ENCODE data around the gene UNC5C.

The UNC5C gene

DNA sequence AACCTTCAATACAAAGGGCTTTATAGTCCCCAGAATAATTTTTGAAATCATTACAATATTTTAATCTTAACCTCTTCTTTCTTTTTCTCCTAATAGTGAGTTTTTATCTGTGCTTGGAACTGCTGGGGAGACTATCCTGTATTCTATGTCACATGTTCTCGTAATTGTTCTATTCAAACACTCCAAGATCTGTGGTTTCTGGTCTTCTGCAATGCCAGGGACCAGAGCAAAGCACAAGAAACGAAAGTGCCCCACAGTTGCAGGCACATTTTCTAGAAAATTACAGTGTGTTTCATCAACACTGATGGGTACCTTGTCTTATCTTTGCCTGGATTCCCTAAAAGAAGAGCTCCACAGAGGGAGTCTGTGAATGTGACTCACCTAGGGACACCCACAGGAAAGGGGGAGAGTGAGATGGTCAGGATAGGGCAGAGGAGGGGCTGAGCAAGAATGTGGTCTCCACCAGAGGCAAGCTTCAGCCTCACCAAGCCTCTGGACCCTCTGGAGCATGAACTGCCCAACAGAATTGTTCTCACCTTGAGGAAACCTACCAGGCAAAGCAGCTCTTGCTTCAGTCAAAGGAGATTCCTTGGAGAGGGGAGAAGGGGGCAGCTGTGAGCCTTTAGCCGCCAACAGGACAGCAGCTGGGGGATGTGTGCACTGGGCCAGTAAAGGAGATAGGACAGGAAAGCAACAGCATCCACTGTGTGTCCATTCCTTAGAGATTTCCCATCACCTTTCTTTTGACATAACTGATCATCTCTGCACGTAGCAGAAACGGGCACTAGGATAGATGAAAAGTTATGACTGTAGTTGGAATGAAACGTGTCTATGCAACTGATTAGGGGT lies 25.9 kb downstream of the UNC5C start:
- no peak for DNase-seq (ENCODE audit: low spot score)

DNA sequence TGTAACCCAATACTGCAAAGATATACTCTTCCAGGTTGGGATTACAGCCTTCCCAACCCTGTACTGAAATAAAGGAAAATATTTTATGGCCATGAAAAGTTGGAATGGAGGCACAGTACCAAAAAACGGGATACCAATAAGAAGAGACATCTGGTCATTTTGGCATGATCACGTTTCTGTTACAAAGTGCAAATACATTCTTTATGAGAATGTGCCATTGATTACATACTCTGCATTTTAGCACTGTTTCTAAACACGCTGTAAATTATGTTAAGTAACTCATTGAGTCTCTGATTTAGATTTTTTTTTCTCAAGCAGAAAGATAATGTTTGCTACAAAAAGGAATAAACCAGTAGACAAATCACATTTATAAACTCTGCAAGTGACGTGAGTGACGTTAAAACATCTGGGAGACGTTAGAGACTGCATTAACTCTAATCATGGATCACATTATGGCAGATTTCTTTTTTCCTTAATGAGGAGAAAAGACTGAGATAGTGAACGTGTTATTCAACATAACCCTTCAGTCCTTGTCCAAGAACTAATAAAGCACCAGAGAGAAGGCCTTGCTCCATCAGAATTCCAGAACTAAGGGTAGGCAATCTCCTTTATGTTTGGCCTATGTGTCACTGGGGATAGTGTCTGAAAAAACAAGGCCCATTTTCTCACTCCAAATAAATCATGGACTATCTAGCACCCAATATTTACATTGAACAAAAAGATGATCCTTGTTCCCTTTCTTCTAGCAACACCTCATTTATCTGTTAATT lies 31.0 kb downstream of the UNC5C start:
- DNase-seq (ENCODE audit: low spot score) = no peak

- DNase-seq (ENCODE audit: low spot score) = no peak
Measured at GRCh38 chr4:95516528-95517017, 32.2 kb downstream of the UNC5C start.

GRCh38 chr4:95515589-95515988 lies 33.2 kb downstream of the UNC5C start:
- no peak for DNase-seq (ENCODE audit: low spot score)

DNA sequence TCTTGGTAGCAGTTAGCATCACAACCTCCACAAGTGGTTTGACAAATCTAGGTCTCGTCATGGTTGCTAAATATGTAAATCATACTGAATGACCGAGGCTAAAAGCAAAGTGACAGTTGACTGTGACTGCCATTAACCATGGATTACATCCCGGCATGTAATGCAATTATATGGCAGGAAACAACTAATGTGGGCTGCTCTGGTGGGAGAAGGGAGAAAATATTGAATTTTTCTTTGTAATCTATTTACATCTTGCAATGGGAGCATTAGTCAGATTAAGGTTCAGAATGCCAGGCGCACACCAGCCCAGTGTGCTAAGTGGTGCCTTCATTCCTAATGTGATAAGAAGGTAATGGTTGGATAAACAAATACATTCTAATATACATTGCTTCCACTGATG lies 35.8 kb downstream of the UNC5C start:
- DNase-seq (ENCODE audit: low spot score) = no peak

- no peak for DNase-seq (ENCODE audit: low spot score)
Measured at GRCh38 chr4:95511477-95511876, 37.3 kb downstream of the UNC5C start.

DNA sequence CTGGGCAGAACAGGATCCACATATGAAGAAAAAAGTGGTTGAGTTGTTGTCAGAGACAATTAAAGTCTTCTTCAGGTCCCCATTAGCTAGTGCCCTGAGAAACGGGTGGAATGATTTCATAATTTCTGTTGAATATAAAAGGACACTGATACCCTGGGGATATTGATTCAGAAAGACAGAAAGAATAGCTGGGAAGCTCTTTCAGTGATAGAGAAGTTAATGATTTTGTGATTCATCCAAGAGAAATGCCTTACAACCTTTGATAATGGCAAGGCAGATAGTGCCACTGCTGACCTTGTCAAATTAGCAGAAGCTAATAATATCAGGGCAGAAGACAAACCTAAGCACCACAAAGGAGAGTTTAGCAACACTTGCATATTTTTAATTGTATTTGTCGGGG lies 37.9 kb downstream of the UNC5C start:
- DNase-seq (ENCODE audit: low spot score) = no peak

- no peak for DNase-seq (ENCODE audit: low spot score)
Measured at GRCh38 chr4:95510145-95510544, 38.6 kb downstream of the UNC5C start.

DNA sequence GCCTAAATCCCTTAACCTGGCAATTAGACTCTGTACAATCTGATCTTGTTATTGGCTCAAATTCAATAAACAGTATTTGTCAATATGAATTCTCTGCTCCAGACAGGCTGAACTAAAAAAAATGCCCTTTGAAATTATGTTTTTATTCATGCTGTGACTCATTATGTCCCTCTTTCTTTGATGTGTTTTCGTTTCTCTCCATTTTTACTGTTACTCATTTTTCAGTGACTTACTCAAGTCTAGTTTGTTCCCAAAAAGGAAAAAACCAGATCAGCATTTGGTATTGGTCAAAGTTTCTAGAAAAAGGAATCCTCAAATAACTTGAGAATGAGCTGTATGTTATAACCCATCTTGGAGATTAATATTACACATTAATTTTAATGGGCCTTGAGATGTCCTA lies 40.4 kb downstream of the UNC5C start:
- DNase-seq (ENCODE audit: low spot score) = no peak

DNA sequence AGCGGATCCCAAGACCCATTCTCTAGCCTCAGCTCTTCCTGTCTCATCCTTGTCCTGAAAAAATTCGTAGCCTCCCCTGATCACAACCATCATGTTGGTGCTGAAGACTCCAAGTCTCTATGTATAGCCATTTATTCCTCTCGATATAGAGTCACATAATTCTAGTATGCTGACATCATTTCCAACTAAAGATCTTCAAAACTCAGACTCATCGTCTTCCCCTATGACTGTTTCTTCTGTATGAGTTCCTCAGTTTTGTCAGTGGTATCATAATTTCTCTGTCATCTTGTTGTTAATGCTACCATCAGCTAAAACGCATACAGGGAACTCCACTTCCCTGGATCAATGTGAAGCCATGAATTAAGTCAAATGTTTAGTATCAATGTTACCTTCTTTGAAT lies 41.2 kb downstream of the UNC5C start:
- no peak for DNase-seq (ENCODE audit: low spot score)

DNA sequence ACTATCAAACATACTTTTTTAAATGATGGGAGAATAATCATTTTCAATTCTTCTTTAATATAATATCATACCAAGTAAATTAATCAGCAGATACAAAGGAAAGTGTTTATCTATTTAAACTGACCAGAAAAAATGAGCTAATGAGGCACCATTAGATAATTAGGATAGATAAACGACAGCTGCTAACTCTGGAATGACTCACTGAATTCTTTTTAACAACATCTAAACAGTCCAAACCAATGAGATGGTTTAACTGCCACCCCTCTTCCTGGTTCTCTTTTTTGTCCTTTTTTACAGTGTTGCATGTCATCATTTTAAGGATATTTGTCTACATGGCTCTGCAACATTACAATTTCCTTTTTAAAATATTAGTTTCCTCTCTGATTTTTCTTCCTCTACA lies 41.6 kb downstream of the UNC5C start:
- no peak for DNase-seq (ENCODE audit: low spot score)

- no peak for DNase-seq (ENCODE audit: low spot score)
Measured at GRCh38 chr4:95506264-95506663, 42.5 kb downstream of the UNC5C start.

GRCh38 chr4:95505799-95506198 lies 43.0 kb downstream of the UNC5C start:
- no peak for DNase-seq (ENCODE audit: low spot score)

GRCh38 chr4:95505151-95505550 lies 43.6 kb downstream of the UNC5C start:
- no peak for DNase-seq (ENCODE audit: low spot score)

- DNase-seq (ENCODE audit: low spot score) = no peak
Measured at GRCh38 chr4:95504501-95504900, 44.3 kb downstream of the UNC5C start.

GRCh38 chr4:95500361-95500760 lies 48.4 kb downstream of the UNC5C start:
- DNase-seq (ENCODE audit: low spot score) = no peak

GRCh38 chr4:95499291-95499696 lies 49.5 kb downstream of the UNC5C start:
- no peak for DNase-seq (ENCODE audit: low spot score)

- DNase-seq (ENCODE audit: low spot score) = no peak
Measured at GRCh38 chr4:95494186-95494585, 54.6 kb downstream of the UNC5C start.

- no peak for DNase-seq (ENCODE audit: low spot score)
Measured at GRCh38 chr4:95478679-95479078, 70.1 kb downstream of the UNC5C start.

GRCh38 chr4:95476121-95476520 lies 72.7 kb downstream of the UNC5C start:
- DNase-seq (ENCODE audit: low spot score) = no peak

DNA sequence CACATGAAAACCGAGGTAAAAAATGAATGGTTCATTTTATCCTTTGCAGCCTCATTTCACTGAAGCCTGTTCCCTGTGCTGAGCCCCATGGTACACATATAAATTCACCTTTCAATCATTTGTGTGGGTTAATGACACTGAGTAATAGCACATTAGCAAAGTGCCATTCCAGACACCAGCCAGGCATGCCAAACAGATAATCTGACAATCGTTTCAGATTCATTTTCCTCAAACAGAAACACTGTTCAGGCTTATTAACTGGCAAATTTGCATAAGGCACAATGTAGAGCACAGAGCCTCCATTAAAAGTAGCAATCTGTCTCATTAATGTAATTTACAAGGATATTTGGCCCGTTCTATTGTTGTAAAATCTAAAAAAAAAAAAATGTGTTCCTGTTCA lies 76.2 kb downstream of the UNC5C start:
- no peak for DNase-seq (ENCODE audit: low spot score)

GRCh38 chr4:95470622-95471021 lies 78.2 kb downstream of the UNC5C start:
- DNase-seq (ENCODE audit: low spot score) = no peak

GRCh38 chr4:95469617-95470016 lies 79.2 kb downstream of the UNC5C start:
- DNase-seq (ENCODE audit: low spot score) = no peak

Data from germinal center (tissue), 1 donor.